Peyer's patch (tissue), 4 donors: ENCODE results near the gene CENPX.

Source experiments
- POLR2A ChIP-seq, 2 donors: fragments of 450-650 bp; IDR thresholded peaks; one replicate each; pipeline ENCODE4 v1.5.1; 2017; ENCODE audit warnings: antibody characterized with exemption in 2 of 2, mild to moderate bottlenecking in 2 of 2, moderate library complexity in 2 of 2
- TF ChIP-seq, protein P1 (sequence below), 6 experiments: fragments of 450-650 bp in 4 of 6; fragments of 200-600 bp in 2 of 6; sonication (generic) in 1 of 6; IDR thresholded peaks; one replicate each; pipeline ENCODE4 v1.5.1; 2017 to 2019; ENCODE audit warnings: antibody characterized with exemption in 6 of 6, mild to moderate bottlenecking in 3 of 6, moderate library complexity in 1 of 6

DNA sequence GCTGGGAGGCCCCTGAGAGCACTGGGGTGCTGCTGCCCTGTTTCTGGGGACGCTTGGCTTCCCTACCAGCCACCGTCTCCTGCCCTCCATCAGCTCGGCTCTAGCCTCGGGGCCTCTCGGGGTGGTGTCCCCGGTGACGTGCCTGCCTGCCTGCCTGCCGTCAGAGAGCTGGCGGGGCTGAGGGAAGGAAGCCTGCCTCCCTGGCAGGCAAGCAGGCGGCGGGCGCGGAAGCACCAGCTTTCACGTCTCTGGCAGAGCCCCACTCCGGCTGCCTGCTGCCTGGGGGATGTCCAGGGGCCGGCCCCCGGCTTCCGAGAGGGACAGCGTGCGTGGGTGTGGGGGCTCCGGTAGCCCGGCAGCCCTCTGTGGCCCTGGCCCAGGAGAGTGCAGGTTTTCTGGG, 9.3 kb downstream of the CENPX start:
- TF ChIP-seq, protein P1, sequence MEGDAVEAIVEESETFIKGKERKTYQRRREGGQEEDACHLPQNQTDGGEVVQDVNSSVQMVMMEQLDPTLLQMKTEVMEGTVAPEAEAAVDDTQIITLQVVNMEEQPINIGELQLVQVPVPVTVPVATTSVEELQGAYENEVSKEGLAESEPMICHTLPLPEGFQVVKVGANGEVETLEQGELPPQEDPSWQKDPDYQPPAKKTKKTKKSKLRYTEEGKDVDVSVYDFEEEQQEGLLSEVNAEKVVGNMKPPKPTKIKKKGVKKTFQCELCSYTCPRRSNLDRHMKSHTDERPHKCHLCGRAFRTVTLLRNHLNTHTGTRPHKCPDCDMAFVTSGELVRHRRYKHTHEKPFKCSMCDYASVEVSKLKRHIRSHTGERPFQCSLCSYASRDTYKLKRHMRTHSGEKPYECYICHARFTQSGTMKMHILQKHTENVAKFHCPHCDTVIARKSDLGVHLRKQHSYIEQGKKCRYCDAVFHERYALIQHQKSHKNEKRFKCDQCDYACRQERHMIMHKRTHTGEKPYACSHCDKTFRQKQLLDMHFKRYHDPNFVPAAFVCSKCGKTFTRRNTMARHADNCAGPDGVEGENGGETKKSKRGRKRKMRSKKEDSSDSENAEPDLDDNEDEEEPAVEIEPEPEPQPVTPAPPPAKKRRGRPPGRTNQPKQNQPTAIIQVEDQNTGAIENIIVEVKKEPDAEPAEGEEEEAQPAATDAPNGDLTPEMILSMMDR (IDR thresholded peaks at IDR 0.05): no peak
- TF ChIP-seq POLR2A (IDR thresholded peaks at IDR 0.05): no peak
